GM10847 (cell line): ENCODE results near the gene VAPA.

ENCODE experiments used
- POLR2A ChIP-seq: IDR thresholded peaks from 2 replicates; pipeline ENCODE4 v1.6.1; 2011; ENCODE audit not compliant: insufficient read length; ENCODE audit errors: extremely low read depth

Gene VAPA

GRCh38 chr18:9878783-9879242 lies 35.0 kb upstream of the VAPA start:
- TF ChIP-seq POLR2A, result no peak

GRCh38 chr18:9884090-9884489 lies 29.7 kb upstream of the VAPA start:
- TF ChIP-seq POLR2A, result no peak

GRCh38 chr18:9884532-9885140 lies 29.2 kb upstream of the VAPA start:
- no peak for TF ChIP-seq POLR2A

GRCh38 chr18:9885170-9886004 lies 28.4 kb upstream of the VAPA start, which contains the start of gene TXNDC2:
Gene TXNDC2, plus strand, starts transcription at chr18:9885973. Its CDS starts 708 bp downstream, at chr18:9886681.
- TF ChIP-seq POLR2A, result no peak

- no peak for TF ChIP-seq POLR2A
Observed at GRCh38 chr18:9886005-9886348, 27.8 kb upstream of the VAPA start.

GRCh38 chr18:9887992-9888391 lies 25.8 kb upstream of the VAPA start:
- TF ChIP-seq POLR2A, result no peak

GRCh38 chr18:9890196-9890595 lies 23.6 kb upstream of the VAPA start:
- TF ChIP-seq POLR2A, result no peak

GRCh38 chr18:9890957-9891356 lies 22.9 kb upstream of the VAPA start:
- no peak for TF ChIP-seq POLR2A

GRCh38 chr18:9894454-9895068 lies 19.3 kb upstream of the VAPA start:
- TF ChIP-seq POLR2A, result no peak

- TF ChIP-seq POLR2A, result no peak
Observed at GRCh38 chr18:9897129-9897528, 16.7 kb upstream of the VAPA start.

- no peak for TF ChIP-seq POLR2A
Observed at GRCh38 chr18:9898792-9899549, 14.8 kb upstream of the VAPA start.

GRCh38 chr18:9900699-9901098 lies 13.1 kb upstream of the VAPA start:
- no peak for TF ChIP-seq POLR2A

GRCh38 chr18:9901377-9901776 lies 12.4 kb upstream of the VAPA start:
- no peak for TF ChIP-seq POLR2A

GRCh38 chr18:9902832-9903231 lies 11.0 kb upstream of the VAPA start:
- no peak for TF ChIP-seq POLR2A

- no peak for TF ChIP-seq POLR2A
Observed at GRCh38 chr18:9905401-9905922, 8.4 kb upstream of the VAPA start.
